HEK293 (cell line): ENCODE results near the gene RIC8A.

ENCODE experiments used
- CTCF ChIA-PET: fragments of 350-600 bp; formaldehyde crosslinking; extraction: SDS; loops from one replicate; lab custom pipeline; 2021; ENCODE audit warnings: antibody characterized with exemption; lab: Yijun Ruan, JAX
- POLR2A ChIA-PET: fragments of 300-600 bp; formaldehyde crosslinking; extraction: SDS; loops from one replicate; lab custom pipeline; 2020; ENCODE audit warnings: antibody characterized with exemption, inconsistent platforms; lab: Yijun Ruan, JAX
- H3K27ac ChIP-seq: fragments of 200-500 bp; sonication (Bioruptor generic); 2 replicates; pipeline ENCODE4 v1.5.1; 2014; ENCODE audit warnings: low read depth, low read length, control low read depth, inconsistent platforms; ENCODE audit errors: extremely low read depth
- H3K36me3 ChIP-seq, 2 experiments: fragments of 200-500 bp in 1 of 2; sonication (Bioruptor generic) in 1 of 2; 1 replicate in 1 of 2; 2 replicates in 1 of 2; pipeline ENCODE4 v1.5.1; 2014 to 2017; ENCODE audit warnings: inconsistent platforms in 2 of 2, low read length in 2 of 2; ENCODE audit not compliant: control insufficient read depth in 2 of 2, insufficient read depth in 1 of 2
- H3K4me1 ChIP-seq: fragments of 200-500 bp; sonication (Bioruptor generic); 2 replicates; pipeline ENCODE4 v1.5.1; 2014; ENCODE audit warnings: mild to moderate bottlenecking, low read length, inconsistent platforms; ENCODE audit not compliant: control insufficient read depth, insufficient read depth
- H3K4me3 ChIP-seq: 2 replicates; pipeline ENCODE4 v1.5.1; 2011; ENCODE audit warnings: low read depth, mild to moderate bottlenecking, control low read depth, low read length, moderate library complexity
- H3K9me3 ChIP-seq: fragments of 200-500 bp; sonication (Bioruptor generic); 2 replicates; pipeline ENCODE4 v1.5.1; 2014; ENCODE audit warnings: low read depth, low read length, inconsistent platforms; ENCODE audit not compliant: control insufficient read depth, insufficient read depth
- ELK4 ChIP-seq: IDR thresholded peaks from 2 replicates; pipeline ENCODE4 v1.6.1; 2011; ENCODE audit warnings: mild to moderate bottlenecking, low read depth, low read length, borderline replicate concordance
- HOXD13 ChIP-seq: sonication (generic); formaldehyde crosslinking; IDR thresholded peaks from 2 replicates; pipeline ENCODE4 v1.8.0; 2022; ENCODE audit warnings: missing genetic modification reagents, borderline replicate concordance
- KLF7 ChIP-seq: fragments of 450-650 bp; formaldehyde crosslinking; IDR thresholded peaks from 2 replicates; pipeline ENCODE4 v1.5.1; 2016; ENCODE audit warnings: missing biosample characterization, missing genetic modification characterization, borderline replicate concordance
- REPIN1 ChIP-seq: fragments of 450-650 bp; formaldehyde crosslinking; IDR thresholded peaks from 2 replicates; pipeline ENCODE4 v1.5.1; 2017; ENCODE audit warnings: missing biosample characterization, missing genetic modification characterization, low read depth
- SCRT2 ChIP-seq: fragments of 450-650 bp; formaldehyde crosslinking; IDR thresholded peaks from 2 replicates; pipeline ENCODE4 v1.5.1; 2016; ENCODE audit warnings: missing biosample characterization, missing genetic modification characterization
- TRIM28 ChIP-seq: IDR thresholded peaks from 2 replicates; pipeline ENCODE4 v1.6.1; 2011; ENCODE audit warnings: low read length, control low read depth, borderline replicate concordance
- ZBTB11 ChIP-seq: fragments of 450-650 bp; formaldehyde crosslinking; conservative IDR thresholded peaks from 2 replicates; pipeline ENCODE4 v1.5.1; 2016; ENCODE audit warnings: low read depth, missing biosample characterization, missing genetic modification characterization
- ZBTB21 ChIP-seq: fragments of 450-650 bp; formaldehyde crosslinking; IDR thresholded peaks from 2 replicates; pipeline ENCODE4 v1.5.1; 2017; ENCODE audit warnings: missing biosample characterization, missing genetic modification characterization
- ZBTB7A ChIP-seq: fragments of 450-650 bp; formaldehyde crosslinking; IDR thresholded peaks from 2 replicates; pipeline ENCODE4 v1.5.1; 2016; ENCODE audit warnings: low read depth, missing biosample characterization, missing genetic modification characterization
- ZNF10 ChIP-seq: fragments of 450-650 bp; formaldehyde crosslinking; IDR thresholded peaks from 2 replicates; pipeline ENCODE4 v1.5.1; 2017; ENCODE audit warnings: missing biosample characterization, missing genetic modification characterization
- ZNF133 ChIP-seq: fragments of 450-650 bp; formaldehyde crosslinking; IDR thresholded peaks from 2 replicates; pipeline ENCODE4 v1.5.1; 2016; ENCODE audit warnings: missing biosample characterization, missing genetic modification characterization
- ZNF169 ChIP-seq: fragments of 450-650 bp; formaldehyde crosslinking; IDR thresholded peaks from 2 replicates; pipeline ENCODE4 v1.5.1; 2016; ENCODE audit warnings: missing biosample characterization, missing genetic modification characterization
- ZNF184 ChIP-seq: fragments of 450-650 bp; IDR thresholded peaks from 2 replicates; pipeline ENCODE4 v1.5.1; 2018; ENCODE audit warnings: missing biosample characterization, mild to moderate bottlenecking, missing genetic modification characterization
- ZNF214 ChIP-seq: fragments of 450-650 bp; formaldehyde crosslinking; IDR thresholded peaks from 2 replicates; pipeline ENCODE4 v1.5.1; 2017; ENCODE audit warnings: missing biosample characterization, mild to moderate bottlenecking, missing genetic modification characterization, borderline replicate concordance
- ZNF266 ChIP-seq: fragments of 450-650 bp; formaldehyde crosslinking; IDR thresholded peaks from 2 replicates; pipeline ENCODE4 v1.5.1; 2016; ENCODE audit warnings: missing biosample characterization, missing genetic modification characterization, low read depth
- ZNF548 ChIP-seq: fragments of 450-650 bp; formaldehyde crosslinking; IDR thresholded peaks from 2 replicates; pipeline ENCODE4 v1.5.1; 2016; ENCODE audit warnings: missing biosample characterization, missing genetic modification characterization
- ZNF596 ChIP-seq: fragments of 450-650 bp; IDR thresholded peaks from 2 replicates; pipeline ENCODE4 v1.5.0; 2018; ENCODE audit warnings: missing biosample characterization, mild to moderate bottlenecking, missing genetic modification characterization, moderate library complexity
- ZNF654 ChIP-seq: fragments of 450-650 bp; formaldehyde crosslinking; IDR thresholded peaks from 2 replicates; pipeline ENCODE4 v1.5.1; 2016; ENCODE audit warnings: low read depth, missing biosample characterization, missing genetic modification characterization
- ZNF658 ChIP-seq: fragments of 450-650 bp; formaldehyde crosslinking; IDR thresholded peaks from 2 replicates; pipeline ENCODE4; 2016; ENCODE audit warnings: missing biosample characterization, missing genetic modification characterization
- ZNF792 ChIP-seq: fragments of 450-650 bp; formaldehyde crosslinking; IDR thresholded peaks from 2 replicates; pipeline ENCODE4 v1.5.1; 2016; ENCODE audit warnings: missing biosample characterization, missing genetic modification characterization
- TF ChIP-seq, protein P1 (sequence below): fragments of 450-650 bp; formaldehyde crosslinking; IDR thresholded peaks from 2 replicates; pipeline ENCODE4 v1.5.1; 2017; ENCODE audit warnings: missing biosample characterization, mild to moderate bottlenecking, missing genetic modification characterization, moderate library complexity

Gene RIC8A

GRCh38 chr11:250740-251299 is 43.3 kb downstream of the RIC8A start:
- H3K27ac ChIP-seq, result no peak overlapping the region
- H3K4me3 ChIP-seq, result no peak overlapping the region
- ChIA-PET POLR2A (interaction anchor here (1.1 kb wide), 1 partner anchor 44 kb away, joined by 4 read pairs; the partner anchor contains the start of genes BET1L and RIC8A), CTCF (interaction anchor here (0.6 to 3.7 kb wide), 40 partner anchors 10 to 201 kb away, joined by 3 to 35 read pairs (median 5); partner anchors contain the start of genes BET1L, IFITM2, NLRP6 and PGGHG)
- H3K36me3 ChIP-seq, result peaks cover 0 to 79% of the 10 kb centered on the region in 2 experiments
- H3K4me1 ChIP-seq, result no peaks in the 10 kb centered on the region
- H3K9me3 ChIP-seq, result no peaks in the 10 kb centered on the region
- TF ChIP-seq ZBTB21 (tag by site-specific recombination), result no peak
- TF ChIP-seq ZNF654 (tag by site-specific recombination), result peak; percentile 40
- TF ChIP-seq, all 188 proteins: peak for 1

GRCh38 chr11:251550-251949 is 44.0 kb downstream of the RIC8A start:
- H3K27ac ChIP-seq, result no peak overlapping the region
- no peak overlapping the region for H3K4me3 ChIP-seq
- ChIA-PET POLR2A (interaction anchor here (1.1 kb wide), 1 partner anchor 44 kb away, joined by 4 read pairs; the partner anchor contains the start of genes BET1L and RIC8A), CTCF (interaction anchor here (0.6 to 3.7 kb wide), 27 partner anchors 9 to 197 kb away, joined by 3 to 35 read pairs (median 6); partner anchors contain the start of genes IFITM2, NLRP6, PSMD13 and SIRT3)
- H3K36me3 ChIP-seq, result peaks cover 0 to 71% of the 10 kb centered on the region in 2 experiments; a peak in 2 of 3 replicates
- TF ChIP-seq ELK4 (no peak), ZNF658 (tag by site-specific recombination) (no peak), SCRT2 (tag by site-specific recombination) (peak; percentile 52; the same call in 1 of the 2 replicates)
- no peaks in the 10 kb centered on the region for H3K4me1 ChIP-seq
- H3K9me3 ChIP-seq, result no peaks in the 10 kb centered on the region

GRCh38 chr11:252666-253065 is 45.2 kb downstream of the RIC8A start:
- H3K27ac ChIP-seq, result no peak overlapping the region
- H3K9me3 ChIP-seq, result no peaks in the 10 kb centered on the region
- CTCF ChIA-PET, result interaction anchor here (1.2 to 2.9 kb wide), 2 partner anchors 8 to 15 kb away, joined by 4 to 30 read pairs; no protein-coding TSS in a partner anchor
- POLR2A ChIA-PET, result no interaction called here
- H3K36me3 ChIP-seq, result peaks cover 0 to 60% of the 10 kb centered on the region in 2 experiments; a peak in 2 of 3 replicates
- H3K4me3 ChIP-seq, result no peak overlapping the region
- no peaks in the 10 kb centered on the region for H3K4me1 ChIP-seq
- TF ChIP-seq ZNF596 (tag by site-specific recombination) (no peak), ZBTB7A (tag by site-specific recombination) (no peak), KLF7 (tag by site-specific recombination) (no peak), ZNF792 (no peak), ZNF214 (tag by site-specific recombination) (no peak), ZNF10 (tag by site-specific recombination) (no peak), ZNF184 (tag by site-specific recombination) (no peak), ZNF133 (no peak), ZNF266 (tag by site-specific recombination) (no peak), ZNF169 (tag by site-specific recombination) (no peak), ZNF548 (tag by site-specific recombination) (no peak), TRIM28 (no peak), ZNF658 (tag by site-specific recombination) (no peak), ZBTB11 (tag by site-specific recombination) (no peak), HOXD13 (CRISPR knock-in tag) (no peak), REPIN1 (tag by site-specific recombination) (no peak)
- TF ChIP-seq, protein P1, sequence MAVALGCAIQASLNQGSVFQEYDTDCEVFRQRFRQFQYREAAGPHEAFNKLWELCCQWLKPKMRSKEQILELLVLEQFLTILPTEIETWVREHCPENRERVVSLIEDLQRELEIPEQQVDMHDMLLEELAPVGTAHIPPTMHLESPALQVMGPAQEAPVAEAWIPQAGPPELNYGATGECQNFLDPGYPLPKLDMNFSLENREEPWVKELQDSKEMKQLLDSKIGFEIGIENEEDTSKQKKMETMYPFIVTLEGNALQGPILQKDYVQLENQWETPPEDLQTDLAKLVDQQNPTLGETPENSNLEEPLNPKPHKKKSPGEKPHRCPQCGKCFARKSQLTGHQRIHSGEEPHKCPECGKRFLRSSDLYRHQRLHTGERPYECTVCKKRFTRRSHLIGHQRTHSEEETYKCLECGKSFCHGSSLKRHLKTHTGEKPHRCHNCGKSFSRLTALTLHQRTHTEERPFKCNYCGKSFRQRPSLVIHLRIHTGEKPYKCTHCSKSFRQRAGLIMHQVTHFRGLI, result no peak
- TF ChIP-seq, all 188 proteins: peak for 0
